GM19455 (cell line): ENCODE results near the gene MRPL54.

ENCODE experiments used
- ATAC-seq: cut with Tn5 transposase; IDR thresholded peaks from one replicate; pipeline ENCODE4 v1.9.1; 2021; ENCODE audit not compliant: unreplicated experiment

Gene MRPL54

DNA sequence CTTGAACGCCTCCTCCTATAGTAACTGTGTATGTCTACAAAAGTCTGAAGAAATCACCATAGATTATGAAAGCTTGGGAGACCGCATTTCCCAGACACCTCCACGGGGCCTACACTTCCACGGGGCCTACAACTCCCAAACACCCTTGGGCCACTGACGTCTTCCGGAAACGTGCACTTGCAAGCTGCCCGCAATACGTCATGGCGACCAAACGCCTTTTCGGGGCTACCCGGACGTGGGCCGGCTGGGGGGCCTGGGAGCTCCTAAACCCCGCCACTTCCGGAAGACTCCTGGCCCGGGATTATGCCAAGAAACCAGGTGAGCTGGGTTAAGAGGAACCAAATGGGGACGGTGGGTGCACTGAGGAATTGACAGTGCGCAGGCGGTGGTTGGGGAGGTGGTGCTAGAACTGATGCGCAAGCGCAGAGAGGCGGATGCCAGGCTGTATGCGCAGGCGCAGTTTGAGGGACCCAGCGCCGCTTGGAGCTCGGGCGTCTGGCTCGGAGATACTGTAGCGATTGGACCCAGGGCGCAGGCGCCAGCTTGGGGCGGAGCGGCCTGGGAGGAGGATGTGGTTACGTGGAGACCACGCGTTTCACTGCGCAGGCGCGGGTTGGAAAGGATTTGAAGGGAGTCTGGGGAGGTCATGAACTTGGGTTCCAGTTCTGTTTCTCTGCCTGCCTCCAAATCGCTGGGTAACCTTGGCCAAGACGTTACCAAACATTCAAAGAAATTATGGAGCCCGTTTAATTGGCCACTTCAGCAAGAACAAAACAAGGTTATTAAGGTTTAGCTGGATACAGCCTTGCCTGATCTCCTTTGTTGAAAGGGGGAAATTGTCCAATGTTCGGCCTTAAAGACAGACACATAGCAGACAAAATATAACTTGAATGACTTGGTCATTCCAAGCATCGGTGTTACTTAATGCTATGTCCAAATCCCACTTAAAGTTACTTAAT is at the start of gene MRPL54:
MRPL54 (plus strand) TSS at position 182 of the 959 bp plus-strand sequence; CDS start at position 201, 19 bp downstream.
- ATAC-seq = peak; percentile 70

DNA sequence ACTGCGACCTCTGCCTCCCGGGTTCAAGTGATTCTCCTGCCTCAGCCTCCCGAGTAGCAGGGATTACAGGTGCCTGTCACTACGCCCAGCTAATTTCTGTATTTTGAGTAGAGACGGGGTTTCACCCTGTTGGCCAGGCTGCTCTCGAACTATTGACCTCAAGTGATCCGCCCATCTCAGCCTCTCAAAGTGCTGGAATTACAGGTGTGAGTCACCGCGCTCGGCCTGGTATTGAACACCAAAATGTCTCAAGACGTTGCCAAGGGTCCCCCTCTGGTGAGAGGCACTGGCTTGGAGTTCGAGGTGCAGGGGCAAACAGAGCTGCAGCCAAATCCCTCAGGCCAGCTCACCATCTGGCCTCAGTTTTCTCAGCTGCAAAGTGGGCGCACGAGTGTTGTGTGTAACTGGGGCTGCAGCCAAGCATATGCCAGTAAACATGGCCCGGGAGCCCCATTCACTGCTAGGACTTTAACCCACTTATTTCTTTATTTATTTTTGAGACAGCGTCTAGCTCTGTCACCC is 46.3 kb upstream of the MRPL54 start:
- ATAC-seq = no peak

DNA sequence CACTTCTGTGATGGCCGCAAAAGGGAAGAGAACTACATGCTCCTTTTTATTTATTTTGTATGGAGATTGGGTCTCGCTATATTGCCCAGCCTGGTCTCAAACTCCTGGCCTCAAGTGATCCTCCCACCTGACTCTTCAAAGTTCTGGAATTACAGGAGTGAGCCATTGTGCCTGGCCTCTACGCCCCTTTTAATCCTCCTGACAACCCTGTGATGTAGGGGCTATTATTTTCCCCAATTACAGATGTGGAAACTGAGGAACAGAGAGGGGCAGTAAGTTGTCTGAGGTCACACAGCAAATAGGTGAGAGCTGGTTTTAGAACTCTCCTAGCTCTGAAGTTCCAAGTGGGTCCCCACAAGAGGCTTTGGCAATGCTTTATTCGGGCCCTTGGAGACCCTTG is 42.6 kb upstream of the MRPL54 start:
- no peak for ATAC-seq

DNA sequence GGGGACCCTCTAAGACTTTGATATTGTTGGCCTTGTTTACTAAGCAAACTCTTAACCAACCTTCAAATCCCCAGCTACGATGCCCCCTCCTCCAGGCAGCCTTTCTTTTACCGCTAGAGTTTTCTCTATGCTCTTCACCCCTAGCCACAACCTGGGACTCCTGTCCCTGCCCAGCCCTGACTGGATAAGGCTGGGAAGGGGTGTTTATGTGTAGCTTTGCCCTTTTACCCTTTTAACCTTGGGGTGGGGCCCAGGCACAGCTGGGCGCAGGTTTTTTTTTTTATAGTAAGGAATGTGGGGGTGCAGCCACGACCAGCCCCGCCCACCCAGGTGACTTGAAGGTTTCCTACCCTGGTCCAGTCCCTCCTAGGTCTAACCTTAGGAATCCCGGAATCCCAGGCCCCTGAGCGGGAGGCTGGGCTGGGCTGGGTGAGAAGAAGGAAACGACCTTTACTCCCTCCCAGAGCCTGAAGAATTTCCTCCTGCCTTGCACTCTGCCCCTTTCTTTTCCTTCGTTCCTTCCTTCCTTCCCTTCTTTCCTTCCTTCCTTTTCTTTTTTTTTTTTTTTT is 42.0 kb upstream of the MRPL54 start:
- no peak for ATAC-seq

DNA sequence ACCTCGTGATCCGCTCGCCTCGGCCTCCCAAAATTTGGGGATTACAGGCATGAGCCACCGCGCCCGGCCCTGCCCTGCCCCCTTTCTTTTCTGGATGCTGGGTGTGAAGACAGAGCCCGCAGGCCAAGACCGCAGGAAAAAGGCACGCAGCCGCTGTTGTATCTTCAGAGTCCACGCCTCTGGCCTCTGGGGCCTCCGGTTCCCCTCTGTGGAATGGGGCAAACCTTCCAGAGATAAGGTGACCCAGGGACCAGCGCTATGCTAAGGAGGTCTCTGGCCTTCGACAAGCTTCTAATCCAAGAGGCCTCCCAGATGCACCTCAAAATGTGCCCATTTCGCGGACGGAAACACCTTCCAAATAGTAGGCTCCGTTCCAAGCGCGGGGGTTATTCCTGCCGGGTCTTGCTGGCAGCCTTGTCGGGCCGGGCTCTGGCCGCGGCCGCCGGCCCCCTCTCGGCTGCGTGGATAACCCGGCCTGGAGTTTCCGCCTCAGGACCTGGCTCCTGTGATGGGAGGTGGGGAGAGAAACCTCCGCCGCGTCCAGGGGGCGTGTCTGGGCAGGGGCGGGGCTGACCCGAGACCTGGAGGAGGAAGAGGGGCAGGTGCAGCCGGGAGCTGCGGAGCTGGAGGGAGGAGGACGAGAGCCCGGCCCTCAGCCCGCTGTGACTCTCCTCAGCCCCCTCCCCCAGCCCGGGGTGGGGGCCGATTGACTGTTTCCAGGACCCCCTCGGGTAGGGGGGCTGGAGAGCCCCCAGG is 41.2 kb upstream of the MRPL54 start:
- ATAC-seq = no peak

DNA sequence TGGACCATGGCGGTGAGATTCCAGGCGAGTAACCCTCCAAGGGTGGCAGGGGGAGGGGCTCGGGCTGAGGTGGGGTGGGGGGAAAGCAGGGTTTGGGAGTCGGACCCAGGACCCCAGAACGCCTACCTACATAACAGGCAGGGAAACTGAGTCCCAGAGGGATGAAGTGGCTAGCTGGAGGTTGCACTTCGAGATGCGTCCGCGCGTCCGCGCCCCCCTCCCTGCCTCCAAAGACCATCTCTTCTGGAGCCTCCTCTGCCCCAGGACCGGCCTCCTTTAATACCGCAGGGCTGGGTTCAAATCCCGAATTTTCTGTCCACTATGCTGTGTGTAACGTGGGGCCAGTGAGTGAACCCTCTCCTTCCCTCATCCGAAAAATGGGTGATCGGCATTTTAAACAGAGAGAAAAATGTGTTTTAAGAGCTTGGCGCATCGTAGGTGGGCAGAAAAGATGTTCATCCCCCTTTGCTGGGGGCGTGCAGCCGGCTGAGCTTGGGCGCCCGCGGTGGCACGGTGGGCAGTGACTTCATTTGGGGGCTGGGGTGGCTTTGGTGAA is 40.5 kb upstream of the MRPL54 start:
- ATAC-seq = no peak

DNA sequence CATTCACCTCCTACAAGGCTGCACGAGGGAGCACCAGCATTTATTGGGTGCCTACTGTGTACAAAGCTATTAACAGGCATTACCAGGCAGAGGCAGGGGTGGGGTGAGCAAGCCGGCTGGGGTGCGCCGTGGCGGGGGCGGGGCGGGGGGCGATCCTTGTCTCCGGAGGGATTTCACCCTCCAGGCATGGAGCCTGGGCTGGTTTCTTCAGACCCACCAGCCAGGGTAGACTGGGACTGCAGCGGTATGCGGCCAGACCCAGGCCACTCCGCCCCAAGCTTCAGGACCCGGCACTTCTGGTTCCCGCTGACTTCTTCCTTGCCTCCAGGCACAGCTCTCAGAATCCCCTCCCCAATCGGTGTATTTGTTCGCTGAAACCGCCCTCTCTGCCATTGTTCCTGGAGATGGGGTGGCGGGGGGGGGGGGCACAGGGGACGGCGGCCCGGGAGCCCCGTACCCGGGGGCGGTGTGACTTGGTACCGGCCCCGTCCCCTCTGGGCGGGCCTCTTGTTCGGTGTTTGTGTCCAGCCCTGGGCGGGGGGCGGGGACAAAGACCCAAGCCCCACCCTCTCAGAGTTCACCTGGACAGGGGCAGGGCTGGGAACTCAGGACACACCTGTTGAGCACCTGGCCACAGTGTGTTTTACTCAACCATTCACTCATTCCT is 39.9 kb upstream of the MRPL54 start:
- ATAC-seq = no peak

DNA sequence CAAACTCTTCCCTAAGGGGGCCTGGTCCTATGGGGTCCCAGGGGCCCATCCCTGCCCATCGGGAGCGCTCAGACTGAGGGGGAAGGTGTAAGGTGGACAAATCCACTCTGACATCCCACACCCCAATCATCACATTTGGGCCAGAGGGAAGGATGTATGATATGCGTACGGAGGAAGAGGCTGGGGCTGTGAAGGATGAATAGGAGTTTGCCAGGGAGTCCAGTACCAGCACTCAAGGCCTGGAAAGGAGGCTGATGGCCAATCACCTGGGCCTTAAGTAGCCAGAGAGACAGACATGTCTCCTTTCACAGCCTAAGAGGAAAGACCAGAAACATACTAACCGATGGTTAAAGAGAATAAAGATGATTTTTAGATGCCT is 39.4 kb upstream of the MRPL54 start:
- no peak for ATAC-seq

DNA sequence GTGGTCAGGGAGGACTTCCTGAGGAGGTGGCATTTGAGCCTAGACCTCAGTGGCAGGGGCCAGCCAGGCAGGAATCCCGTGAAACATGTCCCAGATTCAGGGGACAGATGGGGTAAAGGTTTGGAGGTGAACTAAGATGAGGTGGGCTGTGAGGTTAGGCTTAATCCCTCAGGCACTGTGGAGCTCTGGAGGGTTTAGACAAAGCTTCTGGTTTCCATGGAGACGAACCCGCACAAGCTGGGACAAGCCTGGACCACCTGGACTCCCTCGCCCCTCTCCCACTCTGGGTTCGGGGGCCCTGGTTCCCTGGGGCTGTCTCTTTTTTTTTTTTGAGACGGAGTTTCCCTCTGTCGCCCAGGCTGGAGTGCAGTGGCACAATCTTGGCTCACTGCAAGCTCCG is 38.6 kb upstream of the MRPL54 start:
- no peak for ATAC-seq

DNA sequence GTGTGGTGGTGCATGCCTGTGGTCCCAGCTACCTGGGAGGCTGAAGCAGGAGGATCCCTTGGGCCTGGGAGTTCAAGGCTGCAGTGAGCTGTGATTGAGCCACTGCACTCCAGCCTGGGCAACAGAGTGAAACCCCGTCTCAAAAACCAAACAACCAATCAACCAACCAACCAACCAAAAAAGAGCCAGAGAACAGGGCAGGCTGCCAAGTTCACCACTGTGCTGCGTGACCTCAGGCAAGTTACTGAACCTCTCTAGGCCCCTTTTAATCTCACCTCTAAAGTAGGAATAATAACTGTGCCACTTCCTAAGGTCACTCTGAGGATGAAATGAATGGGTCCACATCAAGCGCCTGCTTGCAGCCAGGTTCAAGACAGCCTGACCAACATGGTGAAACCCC is 37.4 kb upstream of the MRPL54 start:
- ATAC-seq = no peak

DNA sequence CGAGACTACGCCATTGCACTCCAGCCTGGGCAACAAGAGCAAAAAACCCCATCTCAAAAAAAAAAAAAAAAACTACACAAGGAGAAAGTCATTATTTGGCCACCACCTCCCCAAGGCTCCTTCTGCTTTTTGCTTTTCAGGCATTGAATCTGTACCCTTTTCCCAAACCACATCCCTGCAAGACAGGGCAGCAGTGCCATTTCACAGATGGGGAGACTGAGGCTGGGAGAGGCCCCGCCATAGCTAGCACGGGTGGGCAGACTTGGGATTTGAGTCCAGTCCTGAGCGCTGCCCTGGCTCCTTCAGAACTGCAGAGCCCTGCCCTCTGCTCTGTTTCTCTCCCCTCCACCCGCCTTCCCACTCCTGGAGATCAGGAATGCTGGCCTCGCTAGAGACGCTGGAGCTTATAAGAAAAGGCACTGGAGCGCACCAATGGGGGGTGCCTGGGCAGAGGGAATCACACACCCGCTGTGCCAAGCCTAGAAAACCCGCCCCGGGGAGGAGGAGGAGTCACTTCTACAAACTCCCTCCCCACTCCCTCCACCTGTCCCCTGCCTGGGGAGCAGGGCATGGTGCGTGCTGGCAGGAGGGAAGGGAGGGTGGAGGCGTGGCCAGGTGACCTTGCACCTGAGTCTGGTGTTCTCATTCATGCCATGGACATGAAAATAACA is 36.7 kb upstream of the MRPL54 start:
- no peak for ATAC-seq

DNA sequence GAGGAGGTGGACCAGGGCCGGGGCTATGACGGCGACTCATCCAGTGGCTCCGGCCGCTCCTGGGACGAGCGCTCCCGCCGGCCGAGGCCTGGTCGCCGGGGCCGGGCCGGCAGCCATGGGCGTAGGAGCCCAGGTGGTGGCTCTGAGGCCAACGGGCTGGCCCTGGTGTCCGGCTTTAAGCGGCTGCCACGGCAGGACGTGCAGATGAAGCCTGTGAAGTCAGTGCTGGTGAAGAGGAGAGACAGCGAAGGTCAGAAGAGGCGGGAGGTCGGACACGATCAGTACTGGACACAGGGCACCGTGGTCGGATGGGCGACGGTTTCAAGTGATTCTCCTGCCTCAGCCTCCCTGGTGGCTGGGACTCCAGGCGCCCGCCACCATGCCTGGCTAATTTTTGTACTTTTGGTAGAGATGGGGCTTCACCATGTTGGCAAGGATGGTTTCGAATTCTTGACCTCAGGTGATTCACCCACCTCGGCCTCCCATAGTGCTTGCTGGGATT is 32.0 kb upstream of the MRPL54 start:
- no peak for ATAC-seq

DNA sequence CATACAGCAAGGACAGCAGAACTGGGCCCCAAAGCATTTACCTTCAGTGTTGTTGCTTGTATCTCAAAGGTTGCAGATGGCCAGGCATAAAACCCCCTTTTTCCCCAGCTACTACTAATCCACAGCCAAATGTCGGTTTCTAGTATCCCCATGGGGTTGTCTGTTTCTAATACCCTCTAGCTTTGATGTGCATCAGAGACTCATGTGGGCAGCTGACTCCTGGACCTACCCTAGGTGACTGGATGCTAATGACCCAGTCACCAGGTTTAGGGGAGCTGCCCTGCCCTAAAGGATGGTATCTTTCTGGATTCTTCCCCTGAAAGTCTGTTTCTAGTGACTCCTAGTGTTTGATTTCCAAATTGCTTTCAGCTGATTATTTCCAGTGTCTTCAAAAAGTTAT is 30.4 kb upstream of the MRPL54 start:
- ATAC-seq = no peak

DNA sequence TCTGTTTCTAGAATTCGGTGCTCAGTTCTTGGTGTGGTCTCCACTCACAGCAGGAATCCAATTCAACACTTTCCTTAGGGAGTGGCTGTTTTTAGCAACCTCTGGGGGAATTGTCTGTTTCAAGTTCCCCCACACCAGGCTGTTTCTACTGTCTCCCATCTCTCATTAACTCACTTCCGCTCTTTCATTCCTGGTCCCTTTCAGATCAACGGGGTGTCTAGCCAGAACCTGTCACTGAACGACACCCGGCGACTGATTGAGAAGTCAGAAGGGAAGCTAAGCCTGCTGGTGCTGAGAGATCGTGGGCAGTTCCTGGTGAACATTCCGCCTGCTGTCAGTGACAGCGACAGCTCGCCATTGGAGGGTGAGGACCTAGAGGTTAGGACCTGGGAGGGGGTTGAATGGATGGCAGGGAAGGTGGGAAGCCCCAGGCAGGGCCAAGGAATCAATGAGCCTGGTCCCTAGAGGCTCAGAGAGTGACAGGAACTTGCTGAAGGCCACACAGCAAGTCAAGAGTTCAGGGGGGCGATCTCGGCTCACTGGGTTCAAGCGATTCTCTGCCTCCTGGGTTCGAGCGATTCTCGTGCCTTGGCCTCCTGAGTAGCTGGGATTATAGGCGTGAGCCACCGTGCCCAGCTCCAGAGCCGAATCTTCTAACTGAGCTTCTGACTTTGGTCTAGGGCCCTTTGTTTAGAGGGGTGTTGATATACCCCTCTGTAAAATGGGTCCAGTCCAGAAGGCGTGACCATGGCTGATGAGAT is 28.8 kb upstream of the MRPL54 start:
- no peak for ATAC-seq

DNA sequence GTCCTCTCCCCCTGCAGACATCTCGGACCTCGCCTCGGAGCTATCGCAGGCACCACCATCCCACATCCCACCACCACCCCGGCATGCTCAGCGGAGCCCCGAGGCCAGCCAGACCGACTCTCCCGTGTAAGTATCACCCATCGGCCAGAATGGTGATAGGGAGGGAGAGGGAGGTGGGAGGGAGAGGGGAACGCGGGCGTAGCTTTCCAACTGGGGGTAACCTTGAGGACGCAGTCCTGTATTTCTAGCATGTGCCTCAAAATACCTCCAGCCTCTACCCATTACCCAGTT is 28.2 kb upstream of the MRPL54 start:
- ATAC-seq = no peak

DNA sequence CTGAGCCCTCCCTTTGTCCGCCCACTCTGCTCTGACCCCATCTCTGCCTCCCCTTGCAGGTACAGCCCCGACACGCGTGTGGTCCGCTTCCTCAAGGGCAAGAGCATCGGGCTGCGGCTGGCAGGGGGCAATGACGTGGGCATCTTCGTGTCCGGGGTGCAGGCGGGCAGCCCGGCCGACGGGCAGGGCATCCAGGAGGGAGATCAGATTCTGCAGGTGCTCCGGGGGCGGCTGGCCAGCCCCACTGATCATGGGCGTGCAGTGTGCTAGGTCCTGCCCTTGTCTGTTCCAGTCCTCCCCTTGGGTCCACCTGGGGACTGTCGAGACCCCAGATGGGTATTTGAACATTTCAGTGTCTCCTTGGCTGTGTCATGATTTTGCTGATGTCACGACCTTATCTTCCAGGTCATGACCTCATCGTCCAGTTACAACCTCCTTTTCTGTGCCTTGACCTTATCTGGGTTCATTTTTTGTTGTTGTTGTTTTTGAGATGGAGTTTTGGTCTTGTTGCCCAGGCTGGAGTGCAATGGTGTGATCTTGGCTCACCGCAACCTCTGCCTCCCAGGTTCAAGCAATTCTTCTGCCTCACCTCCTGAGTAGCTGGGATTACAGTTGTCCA is 26.3 kb upstream of the MRPL54 start:
- no peak for ATAC-seq

DNA sequence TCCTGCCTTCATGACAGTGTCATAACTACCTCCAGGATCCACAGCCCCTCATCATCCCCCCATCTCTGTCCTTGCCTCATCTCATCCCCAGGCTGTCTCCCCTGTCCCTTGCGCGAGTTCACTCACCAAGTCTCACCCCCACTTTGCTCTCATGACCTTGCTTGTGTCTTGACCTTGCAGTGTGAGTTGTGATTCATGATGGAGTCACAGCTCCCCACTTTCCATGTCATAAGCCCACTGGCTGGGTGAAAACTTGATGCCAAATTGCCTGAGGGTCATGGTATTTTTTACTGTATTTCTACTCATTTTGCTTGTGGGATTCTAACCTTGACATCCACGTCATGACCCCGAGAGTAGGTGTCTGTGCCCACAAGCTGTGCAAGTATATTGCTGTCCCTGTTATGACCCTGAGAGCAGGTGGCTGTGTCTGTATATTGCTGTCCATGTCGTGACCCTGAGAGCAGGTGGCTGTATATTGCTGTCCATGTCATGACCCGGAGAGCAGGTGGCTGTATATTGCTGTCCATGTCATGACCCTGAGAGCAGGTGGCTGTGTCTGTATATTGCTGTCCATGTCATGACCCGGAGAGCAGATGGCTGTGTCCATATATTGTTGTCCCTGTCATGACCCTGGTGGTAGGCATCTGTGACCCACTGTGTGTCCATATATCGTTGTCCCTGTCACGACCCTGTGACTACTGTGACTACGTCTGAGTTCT is 24.8 kb upstream of the MRPL54 start:
- no peak for ATAC-seq

DNA sequence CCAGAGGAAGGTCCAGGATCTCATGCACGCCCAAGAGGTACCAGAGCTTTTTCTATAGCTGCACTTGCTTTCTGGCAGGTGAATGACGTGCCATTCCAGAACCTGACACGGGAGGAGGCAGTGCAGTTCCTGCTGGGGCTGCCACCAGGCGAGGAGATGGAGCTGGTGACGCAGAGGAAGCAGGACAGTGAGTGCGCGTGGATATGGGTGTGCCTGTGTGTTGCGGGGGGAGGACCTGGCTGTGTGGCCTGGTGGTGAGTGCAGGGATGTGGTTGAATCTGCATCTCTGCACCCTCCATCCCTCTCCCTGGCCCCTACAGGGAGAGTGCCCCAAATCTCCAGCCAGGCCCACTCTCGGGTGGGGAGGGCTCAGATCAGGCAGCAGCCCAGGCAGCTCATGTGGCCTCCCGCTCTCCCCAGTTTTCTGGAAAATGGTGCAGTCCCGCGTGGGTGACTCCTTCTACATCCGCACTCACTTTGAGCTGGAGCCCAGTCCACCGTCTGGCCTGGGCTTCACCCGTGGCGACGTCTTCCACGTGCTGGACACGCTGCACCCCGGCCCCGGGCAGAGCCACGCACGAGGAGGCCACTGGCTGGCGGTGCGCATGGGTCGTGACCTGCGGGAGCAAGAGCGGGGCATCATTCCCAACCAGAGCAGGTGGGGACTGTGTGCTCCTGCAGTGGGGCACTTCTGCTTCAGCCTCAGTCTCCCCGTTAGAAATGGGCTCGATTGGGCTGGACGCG is 23.8 kb upstream of the MRPL54 start:
- no peak for ATAC-seq
